Tibial nerve (tissue), 4 donors: Measurements from ENCODE around the gene PRELID1. TPM values are rescaled to one million over a fixed set of nuclear protein-coding genes. Genes with fewer than 3 reads are reported as not detected.

Source experiments
- DNase-seq, 2 donors: peaks; one replicate each; pipeline ENCODE4 v3.0.0-alpha.2; 2019; ENCODE audit warnings: low spot score in 2 of 2
- H3K27ac ChIP-seq, 4 donors: fragments of 200-600 bp; sonication (generic) in 3 of 4; one replicate each; pipeline ENCODE4 v1.5.1; 2017 to 2019; ENCODE audit warnings: mild to moderate bottlenecking in 1 of 4
- H3K27me3 ChIP-seq, 2 donors: fragments of 200-600 bp; sonication (generic) in 1 of 2; one replicate each; pipeline versions ENCODE4 v1.5.1 to v1.6.0; 2017 to 2019
- H3K36me3 ChIP-seq, 3 donors: fragments of 200-600 bp; sonication (generic); one replicate each; pipeline ENCODE4 v1.5.1; 2018 to 2019
- H3K4me1 ChIP-seq, 4 donors: fragments of 200-600 bp; sonication (generic) in 3 of 4; one replicate each; pipeline ENCODE4 v1.5.1; 2017 to 2019
- H3K4me3 ChIP-seq, 4 donors: fragments of 200-600 bp; sonication (generic) in 3 of 4; one replicate each; pipeline ENCODE4 v1.5.1; 2017 to 2019; ENCODE audit warnings: mild to moderate bottlenecking in 1 of 4, moderate library complexity in 1 of 4
- H3K9me3 ChIP-seq, 4 donors: fragments of 200-600 bp; sonication (generic) in 3 of 4; one replicate each; pipeline ENCODE4 v1.5.1; 2017 to 2019
- CTCF ChIP-seq, 5 experiments: fragments of 200-600 bp in 3 of 5; fragments of 450-650 bp in 2 of 5; sonication (generic) in 3 of 5; IDR thresholded peaks; one replicate each; pipeline ENCODE4 v1.5.1; 2016 to 2019; ENCODE audit warnings: antibody characterized with exemption in 5 of 5, mild to moderate bottlenecking in 3 of 5, moderate library complexity in 2 of 5
- EP300 ChIP-seq, 2 donors: sonication (generic); formaldehyde crosslinking; IDR thresholded peaks; one replicate each; pipeline ENCODE4 v1.6.1; 2017; ENCODE audit warnings: antibody characterized with exemption in 2 of 2, mild to moderate bottlenecking in 1 of 2
- POLR2A ChIP-seq, 2 donors: fragments of 450-650 bp; IDR thresholded peaks; one replicate each; pipeline ENCODE4 v1.6.1; 2017; ENCODE audit warnings: antibody characterized with exemption in 2 of 2, mild to moderate bottlenecking in 2 of 2, moderate library complexity in 2 of 2
- WGBS, 2 donors: methylation state at CpG; one replicate each; pipeline ENCODE4 v1.1.5; 2018; 5-methylcytosine and 5-hydroxymethylcytosine counted together
- total RNA-seq, 4 donors: library from RNA; depleted of rRNA; stranded (reverse); fragments of >200 nt; gene quantifications; one replicate each; pipeline ENCODE4 v1.1.0, GENCODE V29; 2016

Gene PRELID1
- total RNA-seq, 4 donors from 2014 or later, result 52.6 to 87.0 (median 65.2) TPM

GRCh38 chr5:177291735-177292134 lies 11.9 kb upstream of the PRELID1 start:
- Histone ChIP-seq H3K4me3 (no peak overlapping the region), H3K36me3 (peaks cover 0 to 96% (median 19%) of the 10 kb centered on the region in 3 donors), H3K27me3 (no peaks in the 10 kb centered on the region), H3K27ac (no peak overlapping the region), H3K4me1 (peaks cover 0 to 11% (median 5%) of the 10 kb centered on the region in 4 donors), H3K9me3 (no peaks in the 10 kb centered on the region)
- DNase-seq, result no peak
- 93 to 96% methylated on average over 7 of the region's 7 CpGs for WGBS, 2 donors
- TF ChIP-seq EP300 (IDR thresholded peaks at IDR 0.05), result no peak
- no peak for TF ChIP-seq POLR2A (IDR thresholded peaks at IDR 0.05)
- no peak for TF ChIP-seq CTCF (IDR thresholded peaks at IDR 0.05)

GRCh38 chr5:177293819-177294581 lies 9.6 kb upstream of the PRELID1 start:
- no peak for DNase-seq
- TF ChIP-seq CTCF (IDR thresholded peaks at IDR 0.05), result no peak
- TF ChIP-seq EP300 (IDR thresholded peaks at IDR 0.05), result no peak
- TF ChIP-seq POLR2A (IDR thresholded peaks at IDR 0.05), result no peak
- 93 to 95% methylated on average over 11 to 12 of the region's 12 CpGs for WGBS, 2 donors
- peaks cover 0 to 14% (median 5%) of the 10 kb centered on the region in 4 donors for H3K4me1 ChIP-seq
- H3K36me3 ChIP-seq, result peaks cover 0 to 76% (median 19%) of the 10 kb centered on the region in 3 donors
- no peaks in the 10 kb centered on the region for H3K9me3 ChIP-seq
- no peaks in the 10 kb centered on the region for H3K27me3 ChIP-seq
- H3K4me3 ChIP-seq, result no peak overlapping the region
- no peak overlapping the region for H3K27ac ChIP-seq

GRCh38 chr5:177294632-177295031 lies 9.0 kb upstream of the PRELID1 start:
- Histone ChIP-seq H3K9me3 (no peaks in the 10 kb centered on the region), H3K27ac (no peak overlapping the region), H3K4me1 (peaks cover 0 to 18% (median 5%) of the 10 kb centered on the region in 4 donors), H3K27me3 (no peaks in the 10 kb centered on the region), H3K36me3 (peaks cover 0 to 69% (median 19%) of the 10 kb centered on the region in 3 donors), H3K4me3 (no peak overlapping the region)
- no peak for TF ChIP-seq EP300 (IDR thresholded peaks at IDR 0.05)
- TF ChIP-seq CTCF (IDR thresholded peaks at IDR 0.05), result no peak
- no peak for TF ChIP-seq POLR2A (IDR thresholded peaks at IDR 0.05)
- 97 to 100% methylated on average over 3 of the region's 3 CpGs for whole genome bisulfite sequencing, 2 donors
- no peak for DNase-seq

- Histone ChIP-seq H3K27ac (no peak overlapping the region), H3K9me3 (no peaks in the 10 kb centered on the region), H3K4me3 (no peak overlapping the region), H3K36me3 (peaks cover 0 to 60% (median 19%) of the 10 kb centered on the region in 3 donors), H3K27me3 (no peaks in the 10 kb centered on the region), H3K4me1 (peaks cover 0 to 31% (median 15%) of the 10 kb centered on the region in 4 donors)
- TF ChIP-seq EP300 (IDR thresholded peaks at IDR 0.05), result no peak
- TF ChIP-seq CTCF (IDR thresholded peaks at IDR 0.05), result no peak
- no peak for TF ChIP-seq POLR2A (IDR thresholded peaks at IDR 0.05)
- no peak for DNase-seq
- WGBS, 2 donors, result 74 to 88% methylated on average over 5 to 9 of the region's 9 CpGs
These were observed 7.7 kb upstream of the PRELID1 start for GRCh38 chr5:177295924-177296323.

GRCh38 chr5:177296581-177296980 lies 7.0 kb upstream of the PRELID1 start:
- WGBS, 2 donors, result 50 to 56% methylated on average over 4 of the region's 4 CpGs

More at GRCh38 chr5:177296581-177296980, 7.0 kb upstream of the PRELID1 start:
- Histone ChIP-seq H3K36me3 (peaks cover 0 to 59% (median 19%) of the 10 kb centered on the region in 3 donors), H3K4me1 (peaks cover 0 to 37% (median 22%) of the 10 kb centered on the region in 4 donors), H3K9me3 (no peaks in the 10 kb centered on the region), H3K27ac (no peak overlapping the region), H3K4me3 (no peak overlapping the region), H3K27me3 (no peaks in the 10 kb centered on the region)
- no peak for DNase-seq
- TF ChIP-seq EP300 (IDR thresholded peaks at IDR 0.05), result no peak
- TF ChIP-seq POLR2A (IDR thresholded peaks at IDR 0.05), result no peak
- TF ChIP-seq CTCF (IDR thresholded peaks at IDR 0.05), result no peak
